Renal cortical epithelial cell (primary cell): Measurements from ENCODE around the gene TBPL2. TPM values are rescaled to one million over a fixed set of nuclear protein-coding genes. Genes with fewer than 3 reads are reported as not detected.
"Not testable (repeated sequence)": the region's sequence is repeated elsewhere in the genome, so short reads cannot be mapped to it uniquely, and the experiment has no call there.

Experiments
- DNase-seq: peaks from one replicate; pipeline ENCODE4 v3.0.0-alpha.2; 2011; ENCODE audit warnings: low read depth
- total RNA-seq: library from RNA; depleted of rRNA; stranded (reverse); fragments of >200 nt; gene quantifications from 2 replicates; pipeline ENCODE4 v1.2.3, GENCODE V29; 2014

The TBPL2 gene
- total RNA-seq, 1 donor from 2014 or later: not detected

DNA sequence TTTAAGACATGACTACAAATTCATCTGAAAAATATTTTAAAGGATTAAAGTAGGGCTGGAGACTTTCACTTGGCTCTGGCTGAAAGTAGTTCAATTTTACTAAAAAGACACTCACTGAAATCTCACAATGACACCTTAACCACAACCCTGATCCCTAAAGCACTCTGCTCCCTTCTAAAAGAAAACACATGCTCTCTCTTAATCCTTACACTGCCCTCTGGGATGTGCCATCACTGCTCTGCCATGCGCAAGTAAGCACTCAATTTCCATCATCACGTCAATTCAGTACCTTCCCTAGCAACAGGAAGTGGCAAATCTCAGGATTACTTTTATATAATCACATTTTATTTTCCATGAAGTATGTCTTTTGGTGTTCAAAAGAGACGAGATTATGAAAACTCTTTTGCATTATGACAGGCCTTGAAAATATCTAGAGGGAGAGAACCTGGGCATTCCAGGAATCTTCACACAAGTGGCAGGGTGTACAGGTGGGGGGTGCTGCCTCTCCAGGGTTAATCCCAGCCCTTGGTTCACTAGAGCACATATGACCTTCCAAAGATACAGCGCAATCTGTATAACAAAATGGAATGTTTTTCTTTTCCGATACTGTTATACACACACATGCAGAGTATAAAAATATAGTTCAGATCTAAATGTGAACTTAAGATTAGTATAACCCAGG lies 36.1 kb downstream of the TBPL2 start:
- DNase-seq: no peak

DNA sequence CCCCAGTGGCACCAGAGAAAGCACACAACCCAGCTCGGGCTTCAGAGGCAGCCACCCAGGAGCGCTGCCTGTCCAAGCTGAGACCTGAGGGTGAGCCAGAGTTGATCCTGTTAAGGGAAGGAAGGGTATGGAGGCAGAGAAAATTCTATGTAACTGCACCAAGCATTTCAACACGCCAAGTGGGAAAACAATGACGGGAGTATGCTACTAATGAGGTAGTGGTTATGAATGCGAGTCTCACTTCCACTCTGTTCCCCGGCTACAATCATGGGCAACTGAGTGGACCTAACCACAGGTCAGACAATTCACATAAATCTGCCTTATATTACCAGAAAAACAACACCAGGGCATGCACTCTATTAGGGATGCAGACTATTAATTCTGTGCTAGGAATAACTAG lies 38.7 kb downstream of the TBPL2 start:
- DNase-seq: no peak

DNA sequence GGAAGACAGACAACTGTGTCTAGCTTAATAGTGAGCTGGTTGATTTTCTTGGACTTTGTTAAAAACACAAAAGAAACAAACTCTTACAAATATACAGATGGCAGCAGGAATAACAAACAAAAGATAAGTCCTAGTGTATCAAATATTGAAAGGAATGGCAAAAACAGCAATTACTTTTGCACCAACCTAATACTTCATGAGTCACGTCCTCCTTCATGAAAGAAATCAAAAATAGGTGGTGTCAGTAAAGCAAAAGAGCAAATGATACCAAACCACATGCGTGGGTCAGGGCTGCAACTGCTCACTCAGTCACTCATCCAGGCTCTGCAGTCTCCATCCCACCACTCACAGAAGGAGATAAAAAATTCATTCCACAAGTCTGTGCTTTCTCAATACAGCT lies 40.6 kb downstream of the TBPL2 start:
- DNase-seq: no peak

DNA sequence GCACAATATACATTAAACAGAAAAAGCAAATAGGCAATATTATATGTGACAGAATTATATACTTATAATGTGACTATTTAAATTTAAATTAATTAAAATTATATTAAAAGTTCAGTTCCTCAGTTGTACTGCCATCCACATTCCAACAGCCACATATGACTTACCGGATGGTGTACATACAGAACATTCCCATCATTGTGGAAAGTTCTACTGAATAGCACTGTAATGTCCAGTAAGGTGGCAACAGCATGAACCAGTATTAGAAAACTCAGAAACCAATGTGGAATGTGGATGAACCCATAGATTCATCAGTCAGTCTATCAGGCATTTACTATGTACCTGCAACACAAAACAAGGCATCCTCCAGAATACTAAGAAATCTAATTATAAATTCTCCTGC lies 41.2 kb downstream of the TBPL2 start:
- DNase-seq: no peak

DNA sequence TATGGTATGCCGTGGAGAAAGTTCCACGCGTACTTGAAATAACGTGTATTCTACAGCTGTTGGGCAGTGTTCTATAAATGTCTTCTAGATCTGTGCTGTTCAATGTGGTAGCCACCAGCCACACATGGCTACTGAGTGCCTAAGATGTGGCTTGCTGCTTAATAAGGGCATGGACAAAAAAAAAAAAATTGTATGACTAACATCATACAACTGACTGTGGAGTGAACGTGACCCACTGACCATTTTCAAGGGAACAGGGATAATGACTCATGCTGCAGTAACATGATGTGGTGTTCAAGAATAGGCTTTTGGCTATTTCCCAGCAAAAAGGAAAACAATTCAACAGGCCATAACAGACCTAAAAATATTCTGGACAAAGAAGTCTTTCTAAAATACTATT lies 41.7 kb downstream of the TBPL2 start:
- peak; percentile 99 for DNase-seq

DNA sequence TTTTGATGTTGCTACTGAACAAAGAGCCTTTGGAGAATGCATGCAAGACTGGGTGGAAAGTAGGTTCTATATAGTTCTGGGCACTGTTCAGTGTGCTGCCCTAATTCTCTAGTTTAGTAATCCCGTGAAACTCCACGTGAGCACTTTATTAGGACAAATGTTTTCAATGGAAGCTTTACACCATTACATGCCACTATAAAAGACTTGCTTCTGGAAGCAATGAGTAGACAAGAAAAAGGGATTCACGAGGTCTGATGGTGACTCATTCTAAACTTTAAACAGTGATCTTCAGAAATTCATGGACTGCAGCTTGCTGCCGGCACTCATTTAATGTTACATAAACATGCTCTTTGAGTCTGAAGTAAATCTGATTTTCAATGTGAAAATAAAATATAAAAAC lies 51.1 kb downstream of the TBPL2 start:
- peak; percentile 39 for DNase-seq

DNA sequence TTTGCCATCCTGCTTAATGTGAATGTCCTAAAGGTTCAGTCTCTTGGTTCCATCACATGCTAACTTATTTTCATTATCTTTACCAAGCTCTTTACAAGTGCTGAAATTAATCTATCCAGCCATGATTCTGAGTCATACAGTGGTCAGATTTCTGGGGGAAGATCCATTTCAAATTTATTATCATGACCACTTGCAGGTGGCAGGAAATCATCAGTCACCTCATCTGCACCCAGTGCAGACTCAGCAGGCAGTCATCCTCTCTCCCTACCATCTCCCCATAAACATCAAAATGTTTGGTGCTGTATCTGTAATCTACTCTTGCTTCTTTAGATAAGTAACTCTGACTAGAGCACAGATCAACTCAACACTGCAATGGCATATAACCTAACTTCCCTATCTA lies 52.3 kb downstream of the TBPL2 start:
- no peak for DNase-seq

DNA sequence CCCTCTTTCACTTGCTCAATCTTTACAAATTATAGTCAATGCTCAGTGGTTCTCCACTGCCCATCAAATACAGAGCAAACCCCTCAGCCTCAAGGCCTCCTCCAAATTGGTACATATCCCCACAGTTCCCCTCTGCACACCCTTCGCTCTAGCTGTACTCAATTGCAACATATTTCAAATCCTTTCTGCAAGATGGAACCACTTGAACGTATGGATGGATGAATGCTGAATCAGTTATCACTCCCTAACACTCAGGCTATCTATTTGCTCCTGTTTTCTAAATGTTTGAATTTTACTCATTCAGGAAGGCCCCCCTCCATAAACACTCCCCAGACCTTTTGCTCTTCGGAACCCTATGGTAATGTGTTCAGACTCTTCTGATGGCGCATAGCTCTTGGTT lies 53.3 kb downstream of the TBPL2 start:
- no peak for DNase-seq

DNA sequence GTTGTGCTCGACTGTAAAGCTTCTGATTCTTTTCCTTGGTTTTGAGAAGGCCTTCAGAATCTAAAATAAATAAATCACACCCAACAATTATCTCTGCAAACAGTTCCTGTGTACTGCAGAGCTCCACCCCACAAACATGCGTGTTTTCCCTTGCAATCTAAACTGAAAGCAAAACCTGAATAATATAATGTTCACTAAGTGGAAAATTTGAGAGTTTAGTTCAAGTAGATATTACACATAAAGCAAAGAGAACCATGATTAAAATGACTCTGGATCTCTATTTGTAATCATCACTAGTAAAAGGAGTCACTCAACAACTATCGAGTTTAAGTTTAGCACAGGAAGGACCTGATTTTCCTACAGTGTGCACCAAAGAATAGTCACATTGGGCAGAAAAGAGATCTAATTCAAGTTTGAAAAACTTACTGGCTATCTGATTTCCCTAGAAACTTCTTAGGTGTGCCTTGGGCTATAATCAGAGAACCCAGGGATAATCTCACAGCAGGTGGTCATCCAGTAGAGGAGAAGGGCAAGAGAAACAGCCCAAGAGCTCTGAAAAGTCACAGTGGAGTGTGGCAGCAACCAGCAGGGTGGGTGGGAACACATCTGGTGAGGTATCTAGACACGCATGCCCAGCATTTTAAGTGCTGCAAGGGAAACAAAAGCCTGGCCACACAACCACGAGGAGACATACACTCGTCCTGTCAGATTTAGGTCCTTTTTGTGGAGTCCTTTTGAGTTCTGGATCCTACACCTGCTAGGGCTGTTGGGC lies 54.2 kb downstream of the TBPL2 start:
- DNase-seq: no peak

DNA sequence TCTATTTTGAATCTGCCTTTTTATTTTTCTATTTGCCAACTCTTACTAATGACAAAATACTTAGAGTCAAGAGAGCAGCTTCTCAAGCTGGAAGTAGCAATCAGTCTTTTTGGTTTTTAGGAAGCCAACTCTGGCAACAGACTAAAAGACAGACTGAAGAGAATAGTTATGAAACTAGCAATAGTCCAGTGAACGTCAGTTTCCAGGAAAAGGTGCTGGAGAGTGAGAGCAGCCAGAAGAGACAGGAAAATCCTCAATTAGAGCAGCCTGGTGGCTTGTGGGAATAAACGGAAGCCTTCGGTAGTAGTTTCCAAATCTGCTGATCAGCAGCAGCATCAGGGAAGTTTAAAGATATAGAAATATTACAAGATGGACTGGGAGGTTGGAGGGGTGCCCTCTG lies 55.9 kb downstream of the TBPL2 start:
- DNase-seq: no peak

DNA sequence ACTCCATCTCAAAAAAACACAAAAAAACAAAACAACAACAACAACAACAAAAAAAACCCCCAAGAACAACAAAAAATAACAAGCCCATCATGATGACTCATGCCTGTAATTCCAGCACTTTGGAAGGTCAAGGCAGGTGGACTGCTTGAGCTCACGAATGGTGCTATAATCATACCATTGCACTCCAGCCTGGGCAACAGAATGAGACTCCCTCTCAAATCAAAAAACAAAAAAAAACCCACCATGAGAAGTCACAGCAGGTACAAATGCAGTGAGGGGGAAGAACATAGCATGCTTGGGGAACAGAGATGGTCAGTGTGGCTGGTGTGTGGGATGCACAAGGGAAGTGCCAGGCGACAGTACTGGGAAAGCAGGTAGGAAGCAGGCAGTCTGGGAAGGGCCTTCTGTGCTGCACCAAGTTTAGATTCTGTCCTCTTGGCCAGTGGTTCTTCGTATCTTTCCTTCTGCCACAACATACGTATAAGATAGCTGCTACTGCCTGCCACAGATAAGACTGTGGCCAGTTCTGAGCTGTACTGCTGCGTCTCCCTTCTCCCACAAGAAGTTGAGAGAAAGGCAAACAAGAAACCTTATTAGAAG lies 56.8 kb downstream of the TBPL2 start:
- no peak for DNase-seq

DNA sequence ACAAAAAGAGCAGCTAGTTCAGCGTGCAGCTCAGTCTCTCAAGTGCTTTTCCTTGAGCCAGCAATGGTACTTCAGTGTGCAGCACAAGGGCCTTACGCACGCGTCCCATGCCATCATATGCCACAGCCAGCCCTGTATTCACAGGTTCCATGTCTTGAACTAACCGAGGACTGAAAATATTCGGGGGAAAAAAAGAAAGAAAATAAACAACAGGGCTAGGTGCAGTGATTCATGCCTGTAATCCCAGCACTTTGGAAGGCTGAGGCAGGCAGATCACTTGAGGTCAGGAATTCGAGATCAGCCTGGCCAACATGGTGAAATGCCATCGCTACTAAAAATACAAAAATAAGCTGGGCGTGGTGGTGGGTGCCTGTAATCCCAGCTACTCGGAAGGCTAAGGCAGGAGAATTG lies 57.4 kb downstream of the TBPL2 start:
- DNase-seq: not testable (repeated sequence)

DNA sequence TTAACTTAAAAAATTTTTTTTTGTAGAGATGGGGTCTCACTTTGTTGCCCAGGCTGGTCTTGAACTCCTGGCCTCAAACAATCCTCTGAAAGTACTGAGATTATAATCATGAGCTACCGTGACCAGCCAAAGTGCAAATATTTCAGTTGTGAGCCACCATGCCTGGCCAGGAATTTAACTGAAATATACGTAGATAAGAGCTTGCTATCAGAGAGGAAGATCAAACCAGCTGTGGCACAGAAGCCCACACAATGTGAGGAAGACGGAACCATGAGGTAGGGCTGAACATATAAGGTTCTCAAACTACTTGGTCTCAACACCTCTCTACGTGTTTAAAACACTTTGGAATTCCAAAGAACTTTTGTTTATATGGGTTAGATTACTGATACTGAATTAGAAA lies 57.9 kb downstream of the TBPL2 start:
- DNase-seq: no peak

DNA sequence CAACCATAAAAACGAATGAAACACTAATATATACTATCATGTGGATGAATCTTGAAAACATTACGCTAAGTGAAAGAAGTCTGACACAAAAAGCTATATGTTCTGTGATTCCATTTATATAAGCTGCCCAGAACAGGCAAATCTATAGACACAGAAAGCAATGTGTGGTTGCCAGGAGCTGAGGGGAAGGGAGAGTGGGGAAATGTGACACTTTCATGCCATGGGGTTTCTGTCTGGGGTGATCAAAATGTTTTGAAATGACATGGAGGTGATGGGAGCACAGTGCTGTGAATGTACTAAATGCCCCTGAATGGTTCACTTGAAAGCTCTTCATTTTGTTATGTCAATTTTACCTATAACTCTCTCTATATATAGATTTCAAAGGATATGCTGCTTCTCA lies 58.9 kb downstream of the TBPL2 start:
- DNase-seq: no peak

DNA sequence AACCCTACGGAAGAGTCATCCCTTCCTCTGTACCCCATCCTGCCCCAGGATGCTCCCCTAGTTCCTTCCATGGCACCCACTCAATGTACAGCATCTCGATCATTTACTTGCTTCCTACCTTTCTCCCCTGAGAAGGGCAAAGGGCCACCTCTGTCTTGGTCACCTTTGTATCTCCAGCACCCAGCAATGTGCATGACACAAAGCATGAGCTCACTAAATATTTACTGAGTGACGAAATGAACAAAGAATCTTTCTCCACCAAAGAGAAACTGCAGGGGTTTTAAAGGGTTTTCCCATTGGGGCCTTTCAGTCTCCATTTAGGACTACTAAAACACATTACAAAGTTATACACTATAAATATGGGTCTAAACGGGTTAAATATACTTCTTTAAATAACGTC lies 59.4 kb downstream of the TBPL2 start:
- no peak for DNase-seq

DNA sequence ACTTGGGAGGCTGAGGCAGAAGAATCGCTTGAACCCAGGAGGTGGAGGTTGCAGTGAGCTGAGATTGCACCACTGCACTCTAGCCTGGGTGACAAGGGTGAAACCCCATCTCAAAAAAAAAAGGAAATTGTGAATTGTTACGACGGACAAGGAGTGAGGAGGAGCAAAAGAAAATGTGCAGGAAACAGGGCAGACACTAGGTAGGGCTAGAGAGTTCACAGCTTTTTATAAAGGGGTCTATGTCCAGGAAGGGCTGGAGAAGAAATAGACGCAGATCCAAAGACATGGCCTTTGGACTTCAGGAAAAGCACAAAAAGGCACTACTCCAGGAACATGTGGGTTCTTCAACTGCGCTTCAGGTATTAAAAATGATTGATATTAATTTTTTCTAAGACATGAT lies 63.2 kb downstream of the TBPL2 start:
- DNase-seq: no peak

DNA sequence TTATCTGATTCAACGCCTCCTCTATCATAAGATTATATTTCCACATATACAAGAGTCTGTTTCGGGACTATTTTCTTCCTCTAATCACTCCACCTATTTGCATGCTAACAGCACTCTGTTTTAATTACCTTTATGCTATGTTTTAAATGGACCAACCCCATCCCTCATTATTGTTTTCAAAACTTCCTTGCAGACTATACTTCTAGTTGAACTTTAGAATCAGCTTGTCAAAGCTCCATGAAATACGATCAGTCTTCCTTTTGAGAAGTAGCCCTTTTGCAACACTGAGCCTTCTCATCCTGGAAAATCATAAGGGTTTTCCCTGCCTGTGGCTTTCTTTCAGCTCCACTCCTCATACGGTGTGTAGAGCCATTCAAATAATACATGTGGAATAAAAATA lies 65.6 kb downstream of the TBPL2 start:
- no peak for DNase-seq

DNA sequence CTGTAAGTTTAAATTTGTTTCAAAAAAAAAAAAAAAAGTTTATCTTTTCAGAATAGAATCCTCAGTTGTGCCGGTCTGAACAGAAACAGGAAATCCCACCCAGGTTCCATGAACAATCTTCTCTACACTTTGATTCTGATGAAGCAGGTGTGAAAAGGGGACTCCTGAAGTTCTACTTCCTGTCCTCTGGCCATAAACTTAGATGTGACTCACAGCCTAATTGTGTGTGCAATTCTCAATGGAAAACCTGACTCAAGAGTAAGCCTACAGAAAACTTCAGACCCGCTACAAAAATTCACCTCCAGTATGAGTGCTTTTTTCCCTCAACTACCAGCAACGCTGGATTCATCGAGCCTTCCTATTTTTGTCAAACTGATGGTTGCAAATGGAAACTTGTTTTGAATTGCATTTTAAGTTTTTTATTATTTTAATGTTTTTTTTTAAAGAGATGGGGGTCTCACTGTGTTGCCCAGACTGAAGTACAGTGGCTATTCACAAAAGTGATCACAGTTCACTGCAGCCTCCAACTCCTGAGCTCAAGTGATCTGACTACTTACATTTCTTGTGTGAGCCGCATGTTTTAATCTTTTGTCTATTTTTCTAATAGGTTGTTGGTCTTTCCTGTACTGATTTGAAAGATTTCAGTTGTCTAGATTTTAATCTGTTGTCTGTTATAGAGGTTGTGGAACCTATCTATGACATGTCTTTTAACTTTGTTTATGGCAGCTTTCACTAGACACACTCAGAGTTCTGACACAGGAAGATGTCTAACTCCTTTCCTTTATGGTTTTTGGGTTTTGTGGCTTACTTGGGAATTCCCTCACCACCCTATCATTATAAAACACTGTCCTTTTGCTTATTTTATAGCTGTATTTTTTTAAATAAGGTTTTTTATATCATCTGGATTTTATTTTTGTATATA lies 66.4 kb downstream of the TBPL2 start:
- DNase-seq: peak; percentile 81

DNA sequence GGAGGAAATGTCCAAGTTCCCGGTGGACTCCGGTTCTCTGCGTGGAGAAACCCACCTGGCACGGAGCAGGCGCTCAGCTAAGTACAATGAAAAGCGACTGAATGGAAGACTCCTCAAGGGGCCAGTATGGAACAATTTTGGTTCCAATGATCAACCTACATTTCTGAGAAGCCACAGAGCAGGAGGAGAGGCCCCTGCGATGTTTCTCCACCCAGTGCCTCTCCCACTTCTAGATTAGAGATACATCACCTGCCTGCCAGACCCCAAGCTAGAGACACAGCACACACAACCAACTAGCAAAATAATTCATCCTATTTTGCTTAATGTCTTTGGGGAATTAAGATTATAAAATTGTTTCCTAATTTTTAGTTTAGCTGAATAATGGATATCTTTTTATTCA lies 67.6 kb downstream of the TBPL2 start:
- no peak for DNase-seq

DNA sequence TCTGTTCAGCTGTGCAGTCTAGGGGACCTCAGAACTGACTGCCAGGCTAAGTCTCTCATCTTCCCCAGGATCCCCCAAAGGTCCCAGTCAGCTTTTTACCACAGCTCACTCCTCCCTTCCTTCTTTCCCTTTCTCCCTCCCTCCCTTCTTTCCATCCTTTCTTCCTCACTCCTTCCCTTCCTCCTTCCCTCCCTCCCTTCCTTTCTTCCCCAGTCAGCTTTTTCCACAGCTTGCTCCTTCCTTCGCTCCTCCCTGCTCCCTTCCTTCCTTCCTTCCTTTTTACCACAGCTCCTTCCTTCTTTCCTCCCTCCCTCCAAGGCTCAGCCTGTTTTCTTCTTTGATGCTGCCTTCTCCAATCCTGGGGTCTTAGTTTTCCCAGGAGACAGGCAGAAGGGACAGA lies 68.0 kb downstream of the TBPL2 start:
- DNase-seq: no peak

DNA sequence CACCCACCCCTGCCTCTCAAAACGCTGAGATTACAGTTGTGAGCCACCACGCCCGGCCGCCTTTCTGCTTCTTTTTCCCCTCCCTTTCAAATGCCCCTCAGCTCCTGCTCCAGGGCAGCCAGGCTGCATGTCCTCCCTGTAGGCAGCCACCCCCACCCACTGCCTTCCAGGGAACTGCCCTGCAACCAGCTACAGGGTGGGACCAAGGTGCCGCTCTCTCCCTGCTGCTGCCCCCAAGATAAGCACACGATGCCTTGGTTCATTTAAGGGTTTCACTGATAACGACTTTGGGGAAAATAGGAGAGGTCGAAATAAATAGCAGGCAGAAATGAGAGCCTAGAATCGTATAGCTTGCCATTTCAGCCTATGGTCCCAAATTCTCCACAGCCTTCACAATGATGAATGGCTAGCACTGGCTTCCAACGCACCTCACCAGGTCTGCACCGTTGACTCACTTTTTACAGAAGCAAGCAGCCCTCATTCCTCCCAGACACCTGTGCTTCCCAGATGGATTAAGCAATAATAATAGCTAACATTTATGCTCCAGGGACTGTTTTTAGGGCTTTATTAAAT lies 69.4 kb downstream of the TBPL2 start:
- DNase-seq: no peak

DNA sequence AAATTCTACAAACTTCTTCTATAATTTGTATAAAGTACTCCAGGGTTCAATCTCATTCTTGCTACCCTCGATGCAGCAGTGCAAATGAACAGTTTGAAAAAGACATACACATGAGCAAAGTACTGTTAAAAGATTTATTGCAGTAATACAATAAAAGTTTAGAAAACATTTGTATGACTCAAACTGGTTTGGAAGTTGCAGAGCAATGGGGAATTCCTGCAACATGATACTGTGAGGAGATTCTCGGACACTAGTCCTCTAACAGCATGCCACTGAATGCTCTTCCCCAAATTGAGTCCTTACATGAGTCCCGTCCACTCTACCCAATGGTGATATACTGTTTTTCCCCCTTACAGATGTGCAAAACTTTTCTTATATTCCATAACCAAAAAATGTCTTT lies 74.1 kb downstream of the TBPL2 start:
- peak; percentile 16 for DNase-seq
